Measurements from ENCODE around the gene PRIM1.
"Not testable (repeated sequence)": the region's sequence is repeated elsewhere in the genome, so short reads cannot be mapped to it uniquely, and the experiment has no call there.

The PRIM1 gene

DNA sequence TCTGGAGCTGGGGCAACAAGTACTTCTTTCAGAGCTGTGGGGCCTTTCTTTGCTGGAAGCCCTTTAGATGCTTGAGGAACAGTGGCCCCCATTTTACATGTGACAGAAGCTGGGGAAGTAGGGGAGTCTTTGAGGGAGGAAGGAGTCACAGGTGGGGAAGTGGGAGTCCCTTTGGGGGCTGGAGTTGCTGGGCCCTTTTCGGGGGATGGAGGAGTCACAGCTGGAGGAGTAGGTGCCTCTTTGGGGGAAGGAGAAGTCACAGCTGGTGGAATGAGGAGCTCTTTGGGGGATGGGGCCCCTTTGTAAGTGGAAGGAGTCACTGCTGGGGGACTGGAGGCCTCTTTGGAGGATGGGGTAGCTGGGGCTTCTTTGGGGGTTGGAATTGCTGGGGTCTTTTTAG, 35.7 kb downstream of the PRIM1 start:
- no peak for DNase-seq

DNA sequence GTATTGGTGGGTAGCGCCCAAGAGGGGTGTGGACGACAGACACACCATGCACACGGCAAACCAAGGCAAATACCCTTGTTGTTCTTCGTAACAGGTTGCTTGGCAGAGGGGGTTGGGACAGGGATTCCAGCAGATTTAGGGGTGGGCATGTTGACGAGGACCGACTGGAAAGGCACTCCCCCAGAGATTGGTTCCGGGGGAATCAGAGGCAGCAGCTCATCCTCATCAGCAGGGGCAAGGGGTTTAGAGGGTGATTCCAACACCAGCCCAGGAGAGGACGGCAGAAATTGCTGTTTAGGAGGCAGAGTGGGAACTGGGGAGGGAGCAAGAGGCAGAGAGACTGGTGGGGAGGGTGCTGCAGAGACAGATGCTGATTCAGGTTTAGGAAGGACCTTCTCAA, 36.3 kb downstream of the PRIM1 start:
- DNase-seq = no peak

DNA sequence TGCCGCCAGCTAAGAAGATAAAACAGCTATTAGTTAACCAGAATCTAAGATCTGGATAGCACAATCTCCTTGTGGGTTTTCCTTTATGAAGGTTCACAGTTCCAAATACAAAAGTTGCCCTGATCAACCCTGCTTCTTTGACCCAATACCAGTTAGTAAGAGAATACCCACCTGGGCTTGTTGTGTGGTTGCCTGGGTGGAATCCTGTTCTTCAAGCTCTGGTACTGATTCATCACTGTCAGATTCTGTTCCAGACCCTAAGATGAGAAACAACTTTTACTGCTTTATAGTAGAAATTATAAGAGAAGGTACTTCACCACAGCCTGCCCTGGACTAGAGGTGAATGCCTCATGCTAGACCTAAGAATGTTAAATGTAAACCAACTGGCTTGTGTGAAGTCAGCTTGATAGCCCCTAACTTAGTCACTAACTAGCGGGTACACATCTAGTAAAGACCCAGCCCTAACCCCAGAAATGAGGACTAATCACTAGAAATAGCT, 37.6 kb downstream of the PRIM1 start:
- DNase-seq = no peak

DNA sequence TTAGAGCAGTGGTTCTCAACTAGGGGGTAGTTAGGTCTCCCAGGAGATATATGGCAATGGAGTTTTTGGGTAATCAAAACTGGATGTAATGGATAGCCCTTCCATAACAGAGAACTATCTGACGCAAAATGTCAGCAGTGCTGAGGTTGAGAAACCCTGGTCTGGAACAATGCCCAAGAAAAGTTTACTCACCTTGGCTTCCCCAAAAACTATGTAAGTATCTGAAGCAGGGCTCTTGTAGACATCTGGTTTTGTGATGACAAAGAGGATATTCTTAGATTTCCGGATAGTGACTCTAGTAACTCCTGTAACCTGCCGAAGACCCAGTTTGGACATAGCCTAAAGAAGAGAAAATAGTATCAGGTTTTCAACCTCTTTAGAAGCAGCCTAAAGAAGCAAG, 38.8 kb downstream of the PRIM1 start:
- DNase-seq = no peak

DNA sequence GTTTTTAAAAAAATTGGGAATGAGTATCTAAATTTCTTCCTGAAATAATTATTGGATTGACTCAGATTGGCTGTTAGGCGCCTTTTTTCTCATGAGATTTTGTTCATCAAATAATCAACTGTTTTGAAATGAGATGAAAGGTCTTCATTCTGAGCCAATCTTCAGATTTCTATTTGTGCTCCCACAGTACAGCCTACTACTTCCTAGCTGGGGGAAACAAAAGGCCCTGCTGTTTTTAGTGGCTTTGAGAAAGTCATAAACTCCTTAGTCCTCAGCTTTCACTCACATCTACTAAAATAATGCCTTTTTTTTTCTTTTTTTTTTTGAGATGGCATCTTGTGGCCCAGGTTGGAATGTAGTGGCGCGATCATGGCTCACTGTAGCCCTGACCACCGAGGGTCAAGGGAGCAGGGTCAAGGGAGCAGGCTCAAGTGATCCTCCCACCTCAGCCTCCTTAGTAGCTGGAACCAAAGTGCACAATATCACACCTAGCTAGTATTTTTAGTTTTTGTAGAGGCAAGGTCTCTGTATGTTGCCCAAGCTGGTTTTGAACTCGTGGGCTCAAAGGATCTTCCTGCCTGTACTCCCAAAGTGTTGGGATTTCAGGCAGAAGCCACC, 42.3 kb downstream of the PRIM1 start:
- no peak for DNase-seq

DNA sequence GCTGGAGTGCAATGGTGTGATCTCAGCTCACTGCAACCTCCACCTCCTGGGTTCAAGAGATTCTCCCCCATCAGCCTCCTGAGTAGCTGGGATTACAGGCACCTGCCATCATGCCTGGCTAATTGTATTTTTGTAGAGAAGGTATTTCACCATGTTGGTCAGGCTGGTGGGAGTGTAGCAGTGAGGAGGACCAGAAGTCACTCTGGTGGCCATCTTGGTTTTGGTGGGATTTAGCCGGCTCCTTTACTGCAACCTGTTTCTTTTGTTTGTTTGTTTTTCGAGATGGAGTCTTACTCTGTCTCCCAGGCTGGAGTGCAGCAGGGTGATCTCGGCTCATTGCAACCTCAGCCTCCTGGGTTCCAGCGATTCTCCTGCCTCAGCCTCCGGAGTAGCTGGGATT, 47.6 kb downstream of the PRIM1 start:
- not testable (repeated sequence) for DNase-seq

DNA sequence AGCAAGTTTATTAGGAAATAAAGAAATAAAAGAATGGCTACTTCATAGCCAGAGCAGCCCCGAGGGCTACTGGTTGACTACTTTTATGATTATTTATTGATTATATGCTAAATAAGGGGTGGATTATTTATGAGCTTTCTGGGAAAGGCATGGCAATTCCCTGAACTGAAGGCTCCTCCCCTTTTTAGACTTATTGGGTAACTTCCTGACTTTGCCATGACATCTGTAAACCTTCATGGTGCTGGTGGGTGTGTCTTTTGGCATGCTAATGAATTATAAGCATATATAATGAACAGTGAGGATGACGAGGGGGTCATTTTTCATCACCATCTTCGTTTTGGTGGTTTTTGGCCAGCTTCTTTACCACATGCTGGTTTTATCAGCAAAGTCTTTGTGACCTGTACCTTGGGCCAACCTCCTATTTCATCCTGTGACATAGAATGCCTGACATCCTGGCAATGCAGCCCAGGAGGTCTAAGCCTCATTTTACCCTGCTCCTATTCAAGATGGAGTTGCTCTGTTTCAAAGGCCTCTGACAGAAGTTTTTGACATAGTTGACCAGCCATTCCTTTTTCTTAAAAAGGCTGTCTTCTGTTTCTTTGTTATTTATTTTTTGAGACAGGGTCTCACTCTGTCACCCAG, 53.0 kb downstream of the PRIM1 start:
- no peak for DNase-seq

DNA sequence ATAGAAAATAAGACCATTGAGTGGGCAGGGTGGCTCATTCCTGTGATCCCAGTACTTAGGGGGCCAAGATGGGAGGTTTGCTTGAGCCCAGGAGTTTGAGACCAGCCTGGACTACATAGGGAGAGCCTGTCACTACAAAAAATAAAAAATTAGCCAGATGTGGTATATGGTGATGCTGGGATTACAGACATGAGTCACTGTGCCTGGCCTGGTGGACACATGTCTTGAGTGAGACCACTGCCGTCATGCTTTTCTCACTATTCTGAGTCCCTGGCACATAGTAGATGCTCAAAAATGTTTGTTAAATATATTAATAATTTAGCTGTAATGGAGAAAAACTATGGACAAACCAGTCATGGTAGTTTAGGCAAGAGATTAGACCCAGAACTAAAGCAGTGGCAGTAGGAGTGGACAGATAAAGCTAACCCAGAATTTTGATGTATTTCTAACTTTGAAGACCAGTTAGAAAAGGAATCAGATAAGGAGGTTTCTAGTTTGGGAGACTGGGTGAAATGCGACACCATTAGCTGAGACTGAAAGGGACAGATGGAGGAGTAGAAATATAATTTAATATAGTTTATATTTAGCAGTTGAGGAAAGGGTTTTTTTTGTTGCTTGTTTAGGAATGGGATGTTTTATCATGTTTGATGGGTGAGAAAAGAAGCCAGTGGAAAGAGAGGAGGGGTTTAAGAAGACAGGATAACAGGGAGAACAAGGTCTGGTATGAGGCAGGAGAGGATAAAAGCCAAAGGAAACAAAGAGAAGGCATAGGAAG, 56.6 kb downstream of the PRIM1 start:
- DNase-seq = no peak

DNA sequence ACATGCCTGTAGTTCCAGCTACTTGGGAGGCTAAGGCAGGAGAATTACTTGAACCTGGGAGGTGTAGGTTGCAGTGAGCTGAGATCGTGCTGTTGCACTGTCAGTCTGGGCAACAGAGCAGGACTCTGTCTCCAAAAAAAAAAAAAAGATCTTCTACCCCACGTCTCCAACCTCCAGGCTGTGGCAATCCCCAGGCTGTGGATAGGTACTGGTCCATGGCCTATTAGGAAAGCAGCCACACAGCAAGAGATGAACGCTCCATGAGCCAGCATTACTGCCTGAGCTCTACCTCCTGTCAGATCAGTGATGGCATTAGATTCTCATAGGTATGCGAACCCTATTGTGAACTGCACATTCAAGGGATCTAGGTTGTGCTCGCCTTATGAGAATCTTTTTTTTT, 58.0 kb downstream of the PRIM1 start:
- DNase-seq = no peak

DNA sequence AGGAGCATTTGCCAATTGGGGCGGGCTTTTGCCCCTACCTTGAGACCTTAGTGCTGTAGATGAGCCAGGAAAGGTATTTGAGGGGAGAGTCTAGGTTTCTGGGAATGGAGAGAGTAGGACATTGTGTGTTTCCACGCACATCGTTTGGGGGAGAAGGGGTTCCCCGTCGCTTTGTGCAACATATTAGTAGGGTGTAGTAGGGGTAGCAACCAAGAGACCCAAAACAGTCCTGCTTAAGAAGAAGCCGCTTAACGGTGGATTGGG, 63.3 kb downstream of the PRIM1 start:
- no peak for DNase-seq

DNA sequence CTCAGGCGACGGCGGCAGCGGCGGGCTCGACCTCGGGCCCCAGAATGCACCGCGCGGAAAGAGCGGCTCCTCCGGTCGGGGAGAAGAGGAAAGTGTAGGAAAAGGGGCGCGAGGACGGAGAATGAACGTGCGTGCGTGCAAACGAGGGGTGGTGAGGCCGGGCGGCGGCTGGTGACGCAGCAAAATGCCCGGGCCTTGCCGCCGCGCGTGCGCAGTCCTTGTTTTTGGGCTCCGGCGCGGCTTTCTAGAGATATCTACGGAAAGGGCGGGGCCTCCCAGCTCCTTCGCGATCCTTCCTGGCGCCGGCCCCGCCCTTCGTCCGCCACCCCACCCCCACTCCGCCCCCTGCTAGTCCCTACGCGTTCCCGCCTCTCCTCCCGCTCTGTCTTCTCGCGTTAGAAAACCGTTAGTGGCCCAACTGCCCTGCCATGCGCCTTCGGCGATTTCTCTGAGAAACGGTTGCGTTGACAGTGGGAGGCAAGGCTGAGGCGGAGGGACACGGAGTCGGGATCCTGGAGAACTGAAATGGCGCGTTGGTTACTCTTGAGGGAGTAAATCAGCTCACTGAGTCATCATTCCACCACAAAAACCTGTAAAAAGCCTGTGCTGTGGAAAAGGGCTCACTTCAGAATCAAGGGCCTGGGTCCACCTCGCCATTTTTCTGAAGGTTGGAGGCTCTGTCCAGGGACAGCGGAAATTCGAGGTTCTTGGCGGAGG, 63.8 kb downstream of the PRIM1 start, which contains the start of gene PTGES3:
Gene PTGES3 (minus strand): TSS at position 156 of the 717 bp plus-strand sequence. CDS start 285 bp downstream, outside the sequence.
- DNase-seq = peak; percentile 96

DNA sequence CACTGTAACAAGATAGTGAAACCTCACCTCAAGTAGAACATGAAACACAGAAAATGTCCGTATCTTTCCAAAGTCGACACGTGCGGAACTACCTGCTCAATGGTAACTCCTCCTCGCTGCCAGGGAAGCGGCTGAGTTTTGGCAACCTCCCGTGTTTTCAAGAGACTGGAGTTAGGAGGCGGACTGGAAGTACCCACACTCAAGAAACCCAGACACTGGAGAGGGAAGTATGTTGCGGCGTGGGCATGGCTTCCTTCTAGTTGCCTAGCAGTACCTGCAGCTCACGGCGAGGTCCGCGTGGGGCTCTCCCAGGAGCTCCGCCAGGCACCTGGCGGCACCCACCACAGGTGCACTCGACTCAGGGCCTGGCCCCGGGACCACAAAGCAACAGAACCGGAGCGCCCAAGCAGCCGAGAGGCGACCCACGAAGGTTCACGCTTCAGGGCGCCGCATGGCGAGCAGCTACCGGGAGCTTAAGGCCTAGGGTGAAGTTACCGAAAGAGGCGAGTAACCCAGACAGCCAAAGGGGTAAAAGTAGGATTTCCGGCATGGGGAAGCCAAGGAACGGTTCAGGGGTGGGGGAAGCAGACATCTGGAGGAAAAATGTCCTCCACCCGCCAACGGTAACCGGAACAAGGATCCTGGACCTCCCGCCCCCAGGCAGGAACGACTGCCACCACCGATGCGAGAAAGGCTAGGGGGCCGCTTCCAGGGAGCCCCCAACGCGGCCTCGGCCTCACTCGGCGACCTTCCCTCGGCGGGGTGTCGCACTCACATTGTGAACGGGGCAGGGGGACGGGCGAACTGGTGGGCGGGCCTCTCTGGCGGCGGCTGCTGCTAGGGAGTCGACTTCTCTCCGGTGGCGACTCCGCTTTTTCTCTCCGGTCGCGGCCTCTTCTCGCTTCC, 64.6 kb downstream of the PRIM1 start:
- no peak for DNase-seq

DNA sequence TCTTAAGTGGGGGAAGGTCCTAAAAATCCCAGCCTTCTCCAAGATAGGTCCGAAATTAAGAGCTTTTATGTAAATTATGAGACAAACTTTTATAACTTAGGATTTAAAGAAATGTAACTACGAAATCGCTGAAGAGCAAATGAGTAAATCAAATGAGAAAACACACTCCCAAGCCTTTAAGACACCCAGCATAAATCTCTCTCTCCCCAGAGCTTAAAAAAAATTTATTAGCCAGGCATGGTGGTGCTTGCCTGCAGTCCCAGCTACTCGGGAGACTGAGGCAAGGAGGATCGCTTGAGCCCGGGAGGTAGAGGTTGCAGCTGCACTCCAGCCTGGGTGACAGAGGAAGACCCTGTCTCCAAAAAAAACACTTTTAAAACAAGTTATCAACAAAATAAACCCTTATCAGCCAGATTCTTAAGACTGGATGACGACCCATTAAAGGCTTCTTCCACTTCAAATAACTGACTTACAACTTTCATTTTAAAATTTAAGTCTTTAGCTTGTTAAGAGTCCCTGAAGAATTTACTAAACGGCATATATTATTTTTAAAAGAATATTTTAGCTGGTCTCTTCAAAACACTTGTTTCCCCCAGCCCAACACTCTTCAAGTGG, 67.3 kb downstream of the PRIM1 start:
- DNase-seq = no peak

DNA sequence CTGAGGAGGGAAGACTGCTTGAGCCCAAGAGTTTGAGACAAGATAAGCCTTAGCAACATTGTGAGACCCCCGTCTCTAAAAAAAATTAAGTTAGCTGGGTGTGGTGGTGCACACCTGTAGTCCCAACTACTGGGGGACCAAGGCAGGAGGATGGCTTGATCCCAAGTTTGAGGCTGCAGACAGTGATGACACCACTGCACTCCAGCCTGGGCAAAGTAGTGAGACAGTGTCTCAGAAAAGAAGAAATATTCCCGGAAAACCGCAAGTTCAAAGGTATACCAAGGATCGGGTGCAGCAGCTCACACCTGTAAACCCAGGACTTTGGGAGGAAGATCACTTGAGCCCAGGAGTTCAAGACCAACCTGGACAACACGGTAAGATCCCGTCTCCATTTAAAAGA, 69.8 kb downstream of the PRIM1 start:
- DNase-seq = no peak
